Measurements from ENCODE around the gene SH3BGR.

The SH3BGR gene

DNA sequence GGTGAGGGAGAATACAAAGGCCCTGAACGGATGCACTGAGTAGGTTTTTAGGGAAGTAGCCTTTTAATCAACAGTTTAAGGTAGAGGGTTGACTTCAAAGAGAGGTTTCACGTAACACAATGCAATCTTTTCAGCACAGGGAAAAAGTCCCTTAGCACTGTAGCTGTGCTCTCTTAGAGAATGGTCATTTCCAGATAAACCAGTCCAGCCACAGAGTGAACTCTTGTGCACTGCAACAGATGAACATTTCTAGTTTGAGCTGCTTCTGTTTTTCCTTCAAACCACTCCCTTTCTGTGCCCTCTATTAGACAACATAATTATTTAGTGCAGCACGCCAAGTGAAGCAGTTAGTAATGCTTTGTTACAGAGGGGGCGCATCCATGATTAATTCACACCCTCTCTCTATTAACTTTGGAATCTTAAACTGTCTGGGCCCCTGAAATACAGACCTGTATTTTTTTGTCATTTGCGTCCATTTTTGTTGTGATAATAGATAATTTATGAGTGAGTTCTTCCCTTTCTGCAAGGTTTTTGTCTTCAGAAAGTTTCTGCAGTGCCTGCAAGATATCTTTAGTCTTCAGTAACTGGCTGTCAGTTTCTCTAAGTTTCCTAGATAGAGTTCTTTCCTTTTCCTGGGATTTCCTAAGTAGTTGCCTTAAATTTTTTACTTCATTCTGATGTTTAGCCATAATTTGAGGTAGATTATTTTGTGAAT, 29.1 kb upstream of the SH3BGR start:
- TF ChIP-seq, protein P1, sequence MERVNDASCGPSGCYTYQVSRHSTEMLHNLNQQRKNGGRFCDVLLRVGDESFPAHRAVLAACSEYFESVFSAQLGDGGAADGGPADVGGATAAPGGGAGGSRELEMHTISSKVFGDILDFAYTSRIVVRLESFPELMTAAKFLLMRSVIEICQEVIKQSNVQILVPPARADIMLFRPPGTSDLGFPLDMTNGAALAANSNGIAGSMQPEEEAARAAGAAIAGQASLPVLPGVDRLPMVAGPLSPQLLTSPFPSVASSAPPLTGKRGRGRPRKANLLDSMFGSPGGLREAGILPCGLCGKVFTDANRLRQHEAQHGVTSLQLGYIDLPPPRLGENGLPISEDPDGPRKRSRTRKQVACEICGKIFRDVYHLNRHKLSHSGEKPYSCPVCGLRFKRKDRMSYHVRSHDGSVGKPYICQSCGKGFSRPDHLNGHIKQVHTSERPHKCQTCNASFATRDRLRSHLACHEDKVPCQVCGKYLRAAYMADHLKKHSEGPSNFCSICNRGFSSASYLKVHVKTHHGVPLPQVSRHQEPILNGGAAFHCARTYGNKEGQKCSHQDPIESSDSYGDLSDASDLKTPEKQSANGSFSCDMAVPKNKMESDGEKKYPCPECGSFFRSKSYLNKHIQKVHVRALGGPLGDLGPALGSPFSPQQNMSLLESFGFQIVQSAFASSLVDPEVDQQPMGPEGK (CRISPR knock-in tag; IDR thresholded peaks at IDR 0.05; ENCODE audit: borderline replicate concordance): no peak
- TF ChIP-seq OSR1 (CRISPR knock-in tag; IDR thresholded peaks at IDR 0.05) (no peak), PPARA (CRISPR knock-in tag; IDR thresholded peaks at IDR 0.05; ENCODE audit: borderline replicate concordance) (no peak), GLIS3 (CRISPR knock-in tag; IDR thresholded peaks at IDR 0.05) (no peak), SNAI2 (CRISPR knock-in tag; IDR thresholded peaks at IDR 0.05) (no peak)
- TF ChIP-seq, protein P2, sequence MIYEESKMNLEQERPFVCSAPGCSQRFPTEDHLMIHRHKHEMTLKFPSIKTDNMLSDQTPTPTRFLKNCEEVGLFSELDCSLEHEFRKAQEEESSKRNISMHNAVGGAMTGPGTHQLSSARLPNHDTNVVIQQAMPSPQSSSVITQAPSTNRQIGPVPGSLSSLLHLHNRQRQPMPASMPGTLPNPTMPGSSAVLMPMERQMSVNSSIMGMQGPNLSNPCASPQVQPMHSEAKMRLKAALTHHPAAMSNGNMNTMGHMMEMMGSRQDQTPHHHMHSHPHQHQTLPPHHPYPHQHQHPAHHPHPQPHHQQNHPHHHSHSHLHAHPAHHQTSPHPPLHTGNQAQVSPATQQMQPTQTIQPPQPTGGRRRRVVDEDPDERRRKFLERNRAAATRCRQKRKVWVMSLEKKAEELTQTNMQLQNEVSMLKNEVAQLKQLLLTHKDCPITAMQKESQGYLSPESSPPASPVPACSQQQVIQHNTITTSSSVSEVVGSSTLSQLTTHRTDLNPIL (CRISPR knock-in tag; IDR thresholded peaks at IDR 0.05; ENCODE audit: low read depth): no peak
- TF ChIP-seq, protein P3, sequence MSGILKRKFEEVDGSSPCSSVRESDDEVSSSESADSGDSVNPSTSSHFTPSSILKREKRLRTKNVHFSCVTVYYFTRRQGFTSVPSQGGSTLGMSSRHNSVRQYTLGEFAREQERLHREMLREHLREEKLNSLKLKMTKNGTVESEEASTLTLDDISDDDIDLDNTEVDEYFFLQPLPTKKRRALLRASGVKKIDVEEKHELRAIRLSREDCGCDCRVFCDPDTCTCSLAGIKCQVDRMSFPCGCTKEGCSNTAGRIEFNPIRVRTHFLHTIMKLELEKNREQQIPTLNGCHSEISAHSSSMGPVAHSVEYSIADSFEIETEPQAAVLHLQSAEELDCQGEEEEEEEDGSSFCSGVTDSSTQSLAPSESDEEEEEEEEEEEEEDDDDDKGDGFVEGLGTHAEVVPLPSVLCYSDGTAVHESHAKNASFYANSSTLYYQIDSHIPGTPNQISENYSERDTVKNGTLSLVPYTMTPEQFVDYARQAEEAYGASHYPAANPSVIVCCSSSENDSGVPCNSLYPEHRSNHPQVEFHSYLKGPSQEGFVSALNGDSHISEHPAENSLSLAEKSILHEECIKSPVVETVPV (CRISPR knock-in tag; IDR thresholded peaks at IDR 0.05): no peak
- no peak for ATAC-seq

DNA sequence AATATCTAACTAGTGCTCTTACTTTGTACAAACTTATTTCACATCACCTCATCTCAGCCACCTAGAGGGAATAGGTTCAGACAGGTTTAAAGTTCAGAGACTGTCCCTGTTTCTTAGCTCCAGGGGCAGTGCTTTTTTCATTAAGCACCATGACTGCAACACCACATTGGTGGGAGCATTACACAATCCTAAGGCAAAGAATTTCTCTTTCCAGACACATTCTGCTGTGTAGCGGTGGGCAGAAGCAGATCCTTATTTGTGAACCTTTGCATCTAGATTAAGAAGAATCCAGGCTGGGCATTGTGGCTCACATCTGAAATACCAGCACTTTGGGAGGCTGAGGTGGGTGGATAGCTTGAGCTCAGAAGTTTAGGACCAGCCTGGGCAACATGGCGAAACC, 22.3 kb upstream of the SH3BGR start:
- TF ChIP-seq ZC3H10 (CRISPR knock-in tag; IDR thresholded peaks at IDR 0.05) (no peak), ZNF565 (CRISPR knock-in tag; conservative IDR thresholded peaks at IDR 0.05; ENCODE audit: low read depth) (no peak), ARNTL (CRISPR knock-in tag; IDR thresholded peaks at IDR 0.05; ENCODE audit: borderline replicate concordance, low read depth) (no peak), ISL1 (CRISPR knock-in tag; IDR thresholded peaks at IDR 0.05) (no peak)

DNA sequence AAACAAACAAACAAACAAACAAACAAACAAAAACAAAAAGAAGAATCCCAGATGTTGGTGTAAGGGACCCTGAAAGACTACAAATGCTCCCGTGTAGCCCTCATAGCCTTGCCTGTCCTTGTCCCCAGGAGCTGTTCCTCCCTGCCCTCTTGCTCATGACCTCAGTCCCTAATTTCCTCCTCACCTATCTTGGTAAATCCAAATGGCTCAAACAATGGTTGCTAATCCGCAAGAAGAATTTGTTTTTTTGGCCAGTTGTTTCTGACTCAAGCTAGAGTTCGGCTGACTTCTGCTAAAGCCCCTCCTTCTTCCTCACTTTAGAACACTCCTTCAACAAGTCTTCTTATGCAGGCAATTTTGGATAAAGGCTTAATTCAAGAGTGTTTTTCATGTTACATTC, 21.8 kb upstream of the SH3BGR start:
- TF ChIP-seq ZNF8 (CRISPR knock-in tag; IDR thresholded peaks at IDR 0.05) (no peak), CSDC2 (CRISPR knock-in tag; IDR thresholded peaks at IDR 0.05) (no peak), ESRRG (CRISPR knock-in tag; IDR thresholded peaks at IDR 0.05) (no peak), OSR1 (CRISPR knock-in tag; IDR thresholded peaks at IDR 0.05) (no peak), ARNTL (CRISPR knock-in tag; IDR thresholded peaks at IDR 0.05; ENCODE audit: borderline replicate concordance, low read depth) (no peak)
- no peak for ATAC-seq

More for the DNA sequence above, 22.3 kb upstream of the SH3BGR start:
- ATAC-seq: no peak

DNA sequence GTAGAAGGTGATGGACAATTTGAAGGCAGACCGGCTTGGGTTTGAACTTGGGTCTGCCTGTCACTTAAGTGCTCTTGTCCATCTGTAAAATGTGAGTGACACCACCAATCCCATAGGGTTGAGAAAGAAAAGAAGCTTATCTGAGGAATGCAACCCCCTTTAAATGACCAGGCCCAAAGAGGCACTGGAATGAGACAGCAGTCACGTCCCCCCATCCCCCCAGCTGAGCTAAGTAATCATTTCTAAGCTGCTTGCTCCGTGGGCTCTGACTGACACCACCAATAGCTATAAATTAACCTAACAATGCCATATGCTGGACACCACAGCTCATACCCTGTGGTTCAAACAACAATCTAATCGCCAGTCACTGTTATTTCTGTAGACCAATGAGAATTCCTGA, 21.3 kb upstream of the SH3BGR start:
- no peak for ATAC-seq
- TF ChIP-seq BACH2 (CRISPR knock-in tag; IDR thresholded peaks at IDR 0.05; ENCODE audit: borderline replicate concordance) (no peak), ARNTL (CRISPR knock-in tag; IDR thresholded peaks at IDR 0.05; ENCODE audit: borderline replicate concordance, low read depth) (no peak), ZNF8 (CRISPR knock-in tag; IDR thresholded peaks at IDR 0.05) (no peak), RARB (CRISPR knock-in tag; IDR thresholded peaks at IDR 0.05) (no peak), GLIS3 (CRISPR knock-in tag; IDR thresholded peaks at IDR 0.05) (no peak), TOX (CRISPR knock-in tag; IDR thresholded peaks at IDR 0.05; ENCODE audit: borderline replicate concordance) (no peak), ZC3H10 (CRISPR knock-in tag; IDR thresholded peaks at IDR 0.05) (no peak)
- TF ChIP-seq, protein P1 (CRISPR knock-in tag; IDR thresholded peaks at IDR 0.05; ENCODE audit: borderline replicate concordance): no peak
- TF ChIP-seq, protein P3 (CRISPR knock-in tag; IDR thresholded peaks at IDR 0.05): no peak

DNA sequence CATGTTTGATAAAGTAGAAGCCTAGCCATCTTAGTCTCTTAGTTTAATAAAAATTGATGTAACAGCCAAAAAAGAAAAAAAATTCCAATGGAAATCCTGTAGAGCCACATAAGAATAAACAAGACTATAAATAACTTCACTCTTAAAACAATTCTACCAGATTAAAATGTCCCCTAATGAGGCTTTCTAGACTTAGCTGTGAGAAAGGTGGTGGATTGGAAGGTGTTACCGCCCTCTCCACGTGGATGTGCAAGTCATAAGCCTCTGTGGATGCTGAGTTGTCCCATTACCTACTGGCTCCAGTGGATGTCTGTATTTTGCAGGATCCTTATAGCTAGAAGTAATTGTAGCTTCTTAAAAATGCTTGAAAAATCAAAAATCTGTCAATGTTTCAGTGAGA, 20.8 kb upstream of the SH3BGR start:
- no peak for ATAC-seq
- TF ChIP-seq, protein P1 (CRISPR knock-in tag; IDR thresholded peaks at IDR 0.05; ENCODE audit: borderline replicate concordance): no peak
- TF ChIP-seq, protein P4, sequence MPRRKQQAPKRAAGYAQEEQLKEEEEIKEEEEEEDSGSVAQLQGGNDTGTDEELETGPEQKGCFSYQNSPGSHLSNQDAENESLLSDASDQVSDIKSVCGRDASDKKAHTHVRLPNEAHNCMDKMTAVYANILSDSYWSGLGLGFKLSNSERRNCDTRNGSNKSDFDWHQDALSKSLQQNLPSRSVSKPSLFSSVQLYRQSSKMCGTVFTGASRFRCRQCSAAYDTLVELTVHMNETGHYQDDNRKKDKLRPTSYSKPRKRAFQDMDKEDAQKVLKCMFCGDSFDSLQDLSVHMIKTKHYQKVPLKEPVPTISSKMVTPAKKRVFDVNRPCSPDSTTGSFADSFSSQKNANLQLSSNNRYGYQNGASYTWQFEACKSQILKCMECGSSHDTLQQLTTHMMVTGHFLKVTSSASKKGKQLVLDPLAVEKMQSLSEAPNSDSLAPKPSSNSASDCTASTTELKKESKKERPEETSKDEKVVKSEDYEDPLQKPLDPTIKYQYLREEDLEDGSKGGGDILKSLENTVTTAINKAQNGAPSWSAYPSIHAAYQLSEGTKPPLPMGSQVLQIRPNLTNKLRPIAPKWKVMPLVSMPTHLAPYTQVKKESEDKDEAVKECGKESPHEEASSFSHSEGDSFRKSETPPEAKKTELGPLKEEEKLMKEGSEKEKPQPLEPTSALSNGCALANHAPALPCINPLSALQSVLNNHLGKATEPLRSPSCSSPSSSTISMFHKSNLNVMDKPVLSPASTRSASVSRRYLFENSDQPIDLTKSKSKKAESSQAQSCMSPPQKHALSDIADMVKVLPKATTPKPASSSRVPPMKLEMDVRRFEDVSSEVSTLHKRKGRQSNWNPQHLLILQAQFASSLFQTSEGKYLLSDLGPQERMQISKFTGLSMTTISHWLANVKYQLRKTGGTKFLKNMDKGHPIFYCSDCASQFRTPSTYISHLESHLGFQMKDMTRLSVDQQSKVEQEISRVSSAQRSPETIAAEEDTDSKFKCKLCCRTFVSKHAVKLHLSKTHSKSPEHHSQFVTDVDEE (CRISPR knock-in tag; IDR thresholded peaks at IDR 0.05): no peak
- TF ChIP-seq BACH2 (CRISPR knock-in tag; IDR thresholded peaks at IDR 0.05; ENCODE audit: borderline replicate concordance) (no peak), ZFP30 (CRISPR knock-in tag; IDR thresholded peaks at IDR 0.05) (no peak), SNAI2 (CRISPR knock-in tag; IDR thresholded peaks at IDR 0.05) (no peak), ZNF70 (CRISPR knock-in tag; IDR thresholded peaks at IDR 0.05) (no peak), TOX (CRISPR knock-in tag; IDR thresholded peaks at IDR 0.05; ENCODE audit: borderline replicate concordance) (no peak), CSDC2 (CRISPR knock-in tag; IDR thresholded peaks at IDR 0.05) (no peak)
